OCI-LY7 (cell line): Measurements from ENCODE around the gene TDRD12. TPM values are rescaled to one million over a fixed set of nuclear protein-coding genes. Genes with fewer than 3 reads are reported as not detected.

Experiments
- BruUV-seq: library from RNA; stranded (reverse); fragments of 400-500 nt; replicated peaks from 2 replicates; lab custom pipeline; 2021; lab: Mats Ljungman, UMichigan
- CTCF ChIA-PET: fragments of 300-600 bp; sonication (Branson Sonifier 250); formaldehyde crosslinking; loops from one replicate; lab custom pipeline; 2022; ENCODE audit warnings: antibody characterized with exemption; ENCODE audit not compliant: unreplicated experiment; lab: Charles Lee
- POLR2A ChIA-PET: fragments of 300-600 bp; sonication (Branson Sonifier 250); formaldehyde crosslinking; loops from one replicate; lab custom pipeline; 2022; ENCODE audit warnings: antibody characterized with exemption; lab: Charles Lee
- DNase-seq: peaks from one replicate; pipeline ENCODE4 v3.0.0-alpha.2; 2015; ENCODE audit warnings: low spot score
- H2AFZ ChIP-seq: fragments of 200-600 bp; sonication (generic), shearing (Covaris generic); 2 replicates; pipeline ENCODE4 v1.6.1; 2014; ENCODE audit warnings: mild to moderate bottlenecking, antibody characterized with exemption, low read length, moderate library complexity
- H3K27ac ChIP-seq: fragments of 200-600 bp; sonication (generic); 2 replicates; pipeline ENCODE4 v1.5.1; 2014; ENCODE audit warnings: mixed run types, low read depth, mild to moderate bottlenecking, moderate library complexity, low read length, inconsistent platforms; ENCODE audit not compliant: poor library complexity, severe bottlenecking
- H3K36me3 ChIP-seq: fragments of 200-600 bp; sonication (generic); 2 replicates; pipeline ENCODE4 v1.6.1; 2014; ENCODE audit warnings: mild to moderate bottlenecking, antibody characterized with exemption, low read length, moderate library complexity, mixed read lengths; ENCODE audit not compliant: insufficient read depth
- H3K4me1 ChIP-seq: fragments of 200-600 bp; sonication (generic); 2 replicates; pipeline ENCODE4 v1.5.1; 2014; ENCODE audit warnings: mild to moderate bottlenecking, low read length; ENCODE audit not compliant: insufficient read depth, poor library complexity, severe bottlenecking
- H3K4me2 ChIP-seq: fragments of 200-600 bp; sonication (generic); 2 replicates; pipeline ENCODE4 v1.6.1; 2014; ENCODE audit warnings: mild to moderate bottlenecking, low read length
- H3K4me3 ChIP-seq: fragments of 200-600 bp; sonication (generic); 2 replicates; pipeline ENCODE4 v1.5.1; 2014; ENCODE audit warnings: mild to moderate bottlenecking, low read depth, low read length; ENCODE audit not compliant: poor library complexity, severe bottlenecking
- H3K79me2 ChIP-seq: fragments of 200-600 bp; sonication (generic); 2 replicates; pipeline ENCODE4 v1.6.1; 2016; ENCODE audit warnings: low read depth, mild to moderate bottlenecking, low read length, moderate library complexity, mixed read lengths; ENCODE audit not compliant: insufficient read depth
- H3K9me2 ChIP-seq: fragments of 200-600 bp; sonication (generic); 2 replicates; pipeline ENCODE4 v1.6.1; 2016; ENCODE audit warnings: mild to moderate bottlenecking, low read length, mixed read lengths; ENCODE audit not compliant: insufficient read depth
- H3K9me3 ChIP-seq: fragments of 200-600 bp; sonication (generic); 2 replicates; pipeline ENCODE4 v1.6.1; 2014; ENCODE audit warnings: mild to moderate bottlenecking, mixed run types, low read length, mixed read lengths
- H4K20me1 ChIP-seq: fragments of 200-600 bp; sonication (generic); 2 replicates; pipeline ENCODE4 v1.6.1; 2014; ENCODE audit warnings: mild to moderate bottlenecking, antibody characterized with exemption, low read length, moderate library complexity, mixed read lengths; ENCODE audit not compliant: insufficient read depth
- CTCF ChIP-seq: fragments of 200-600 bp; sonication (generic); conservative IDR thresholded peaks from 2 replicates; pipeline ENCODE4 v1.5.1; 2014; ENCODE audit warnings: mild to moderate bottlenecking, antibody characterized with exemption, low read length, moderate library complexity, mixed read lengths
- EZH2phosphoT487 ChIP-seq: fragments of 200-600 bp; sonication (generic); IDR thresholded peaks from 2 replicates; pipeline ENCODE4 v1.6.1; 2018; ENCODE audit warnings: low read depth, borderline replicate concordance, mild to moderate bottlenecking, mixed run types, antibody characterized with exemption, low read length, moderate library complexity, mixed read lengths
- intact Hi-C: fragments of 100-400 bp; cut with micrococcal nuclease; formaldehyde crosslinking; loops from one replicate; pipeline ENCODE4 v1.10.0; 2022; ENCODE audit not compliant: unreplicated experiment
- total RNA-seq, 2 experiments: library from RNA; depleted of rRNA in 1 of 2; stranded (reverse); fragments of >200 nt in 1 of 2; shearing (Covaris generic) in 1 of 2; gene quantifications; 2 replicates each; pipeline ENCODE4 v1.2.3, GENCODE V29; 2014 to 2022

TDRD12 gene
- total RNA-seq, 2 experiments from 2014 or later: not detected

- ChIA-PET CTCF (no interaction called here), POLR2A (no interaction called here)
- H2AFZ ChIP-seq: no peak overlapping the region
- no peaks in the 10 kb centered on the region for H3K79me2 ChIP-seq
- intact Hi-C loops: no loop called here
- H3K4me3 ChIP-seq: no peak overlapping the region
- no peaks in the 10 kb centered on the region for H3K36me3 ChIP-seq
- H3K9me3 ChIP-seq: no peaks in the 10 kb centered on the region
- no peaks in the 10 kb centered on the region for H3K4me1 ChIP-seq
- no TSS peak for BruUV-seq
- no peak overlapping the region for H3K27ac ChIP-seq
- H3K4me2 ChIP-seq: no peak overlapping the region
- no peaks in the 10 kb centered on the region for H4K20me1 ChIP-seq
- TF ChIP-seq EZH2phosphoT487: no peak
- TF ChIP-seq CTCF: no peak
- DNase-seq: no peak
- no peaks in the 10 kb centered on the region for H3K9me2 ChIP-seq
Measured at GRCh38 chr19:32811151-32811550, 91.6 kb downstream of the TDRD12 start.

GRCh38 chr19:32812036-32812435 lies 92.5 kb downstream of the TDRD12 start:
- no TSS peak for BruUV-seq
- ChIA-PET CTCF (no interaction called here), POLR2A (no interaction called here)
- Histone ChIP-seq H3K9me3 (no peaks in the 10 kb centered on the region), H3K9me2 (no peaks in the 10 kb centered on the region), H3K36me3 (no peaks in the 10 kb centered on the region), H3K79me2 (no peaks in the 10 kb centered on the region), H3K4me1 (no peaks in the 10 kb centered on the region), H3K27ac (no peak overlapping the region), H4K20me1 (no peaks in the 10 kb centered on the region), H2AFZ (no peak overlapping the region), H3K4me3 (no peak overlapping the region), H3K4me2 (no peak overlapping the region)
- DNase-seq: no peak
- intact Hi-C loops: no loop called here
- no peak for TF ChIP-seq EZH2phosphoT487

GRCh38 chr19:32812571-32812970 lies 93.0 kb downstream of the TDRD12 start:
- Histone ChIP-seq H3K4me3 (no peak overlapping the region), H3K36me3 (no peaks in the 10 kb centered on the region), H2AFZ (no peak overlapping the region), H3K79me2 (no peaks in the 10 kb centered on the region), H3K27ac (no peak overlapping the region), H3K4me1 (no peaks in the 10 kb centered on the region), H3K9me2 (no peaks in the 10 kb centered on the region), H3K9me3 (no peaks in the 10 kb centered on the region), H4K20me1 (no peaks in the 10 kb centered on the region), H3K4me2 (no peak overlapping the region)
- intact Hi-C loops: no loop called here
- ChIA-PET POLR2A (no interaction called here), CTCF (no interaction called here)
- no TSS peak for BruUV-seq
- TF ChIP-seq EZH2phosphoT487 (no peak), CTCF (no peak)
- DNase-seq: no peak
